C4-2B (cell line): ENCODE results near the gene PCDHGC3.

Experiments
- ZFX ChIP-seq: fragments of 450-650 bp; IDR thresholded peaks from 2 replicates; pipeline ENCODE4 v1.6.1; 2017
- TF ChIP-seq, protein P1 (sequence below): fragments of 450-650 bp; conservative IDR thresholded peaks from 2 replicates; pipeline ENCODE4 v1.5.1; 2017; ENCODE audit warnings: mild to moderate bottlenecking

DNA sequence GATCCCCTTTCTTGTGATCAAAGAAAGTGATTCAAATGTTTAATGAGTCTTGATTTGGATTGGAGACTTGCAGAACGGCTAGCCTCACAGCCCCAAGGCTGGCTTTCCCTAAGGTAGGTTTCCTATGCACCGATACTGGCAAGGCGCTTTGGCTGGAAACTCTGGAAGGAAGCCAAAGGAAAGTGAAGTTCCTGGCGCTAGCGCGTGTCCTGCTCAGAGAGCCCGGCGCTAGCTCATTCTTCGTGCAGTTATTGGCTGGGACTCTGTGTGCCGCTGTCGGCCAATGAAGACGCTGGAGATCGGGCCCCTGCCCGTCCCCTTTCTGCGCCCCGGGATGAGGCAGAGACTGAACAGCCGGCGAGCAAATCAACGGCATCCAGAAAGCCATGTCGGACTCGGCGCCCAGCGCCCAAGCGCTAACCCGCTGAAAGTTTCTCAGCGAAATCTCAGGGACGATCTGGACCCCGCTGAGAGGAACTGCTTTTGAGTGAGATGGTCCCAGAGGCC lies at the start of gene PCDHGC3:
- TF ChIP-seq, protein P1, sequence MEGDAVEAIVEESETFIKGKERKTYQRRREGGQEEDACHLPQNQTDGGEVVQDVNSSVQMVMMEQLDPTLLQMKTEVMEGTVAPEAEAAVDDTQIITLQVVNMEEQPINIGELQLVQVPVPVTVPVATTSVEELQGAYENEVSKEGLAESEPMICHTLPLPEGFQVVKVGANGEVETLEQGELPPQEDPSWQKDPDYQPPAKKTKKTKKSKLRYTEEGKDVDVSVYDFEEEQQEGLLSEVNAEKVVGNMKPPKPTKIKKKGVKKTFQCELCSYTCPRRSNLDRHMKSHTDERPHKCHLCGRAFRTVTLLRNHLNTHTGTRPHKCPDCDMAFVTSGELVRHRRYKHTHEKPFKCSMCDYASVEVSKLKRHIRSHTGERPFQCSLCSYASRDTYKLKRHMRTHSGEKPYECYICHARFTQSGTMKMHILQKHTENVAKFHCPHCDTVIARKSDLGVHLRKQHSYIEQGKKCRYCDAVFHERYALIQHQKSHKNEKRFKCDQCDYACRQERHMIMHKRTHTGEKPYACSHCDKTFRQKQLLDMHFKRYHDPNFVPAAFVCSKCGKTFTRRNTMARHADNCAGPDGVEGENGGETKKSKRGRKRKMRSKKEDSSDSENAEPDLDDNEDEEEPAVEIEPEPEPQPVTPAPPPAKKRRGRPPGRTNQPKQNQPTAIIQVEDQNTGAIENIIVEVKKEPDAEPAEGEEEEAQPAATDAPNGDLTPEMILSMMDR, result peak; percentile 28
- TF ChIP-seq ZFX, result no peak
